ENCODE results near the gene LITAFD.

Gene LITAFD

DNA sequence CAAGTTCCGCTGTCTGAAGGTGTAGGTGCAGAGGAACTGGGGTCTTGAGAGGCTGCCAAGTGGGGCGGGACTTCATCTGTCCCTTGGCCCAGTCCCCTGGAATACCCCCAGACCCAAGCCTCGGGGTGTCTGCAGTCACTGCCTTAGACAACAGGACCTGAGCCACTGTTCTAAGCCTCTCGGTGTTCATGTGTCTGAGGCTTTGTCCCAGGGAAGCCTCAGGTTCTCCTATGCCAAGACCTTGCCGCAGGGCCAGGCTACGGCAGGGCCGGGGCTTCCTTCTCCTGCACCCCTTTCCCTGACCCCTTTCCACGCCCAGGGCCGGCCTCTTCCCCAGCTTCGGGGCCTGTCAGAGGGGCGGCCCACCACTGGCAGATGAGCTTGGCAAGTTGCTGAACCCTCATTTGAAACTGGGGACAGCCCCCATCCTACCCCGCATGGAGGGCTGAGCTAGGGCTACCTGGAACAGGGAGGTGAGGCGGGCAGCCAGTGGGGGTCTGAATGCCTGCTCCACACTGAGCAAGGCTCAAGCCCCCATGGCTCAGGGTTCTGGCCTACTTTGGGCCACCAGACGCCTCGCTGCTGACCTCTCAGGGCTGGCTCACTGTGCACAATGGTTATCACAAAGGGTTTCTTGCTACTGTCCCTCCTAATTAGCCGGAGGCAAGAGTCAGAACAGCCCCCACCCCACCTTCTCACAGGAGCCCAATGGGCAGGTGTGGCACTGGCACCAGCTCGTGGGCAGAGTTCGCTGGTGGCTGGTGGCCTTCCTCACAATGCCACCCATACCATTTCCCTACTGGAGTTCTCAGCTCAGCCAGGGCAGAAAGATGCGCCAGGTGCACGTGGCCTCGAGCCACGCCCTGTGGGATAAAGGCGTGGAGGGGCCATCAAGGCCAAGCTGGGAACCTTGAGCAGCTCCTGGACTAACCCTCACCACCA lies 7.1 kb downstream of the LITAFD start:
- Mint-ChIP-seq H3K27ac (no peak overlapping the region), H3K36me3 (peaks cover 33% of the 10 kb centered on the region), H3K27me3 (peaks cover 21% of the 10 kb centered on the region), H3K4me3 (no peak overlapping the region), H3K9me3 (no peaks in the 10 kb centered on the region), H3K4me1 (peaks cover 6% of the 10 kb centered on the region)
- no peak for DNase-seq
- CTCF ChIA-PET: interaction anchor here (1.5 to 2.0 kb wide), 2 partner anchors 9 to 47 kb away, joined by 4 to 6 read pairs; no protein-coding TSS in a partner anchor

- CTCF ChIA-PET: interaction anchor here (1.5 to 2.0 kb wide), 2 partner anchors 10 to 46 kb away, joined by 4 to 6 read pairs; no protein-coding TSS in a partner anchor
- no peaks in the 10 kb centered on the region for H3K9me3 Mint-ChIP-seq
- no peak overlapping the region for H3K4me3 Mint-ChIP-seq
- peaks cover 41% of the 10 kb centered on the region for H3K36me3 Mint-ChIP-seq
- DNase-seq: no peak
- H3K27ac Mint-ChIP-seq: no peak overlapping the region
- H3K4me1 Mint-ChIP-seq: peaks cover 6% of the 10 kb centered on the region
- peaks cover 15% of the 10 kb centered on the region for H3K27me3 Mint-ChIP-seq
Measured at GRCh38 chr16:8889893-8890548, 7.9 kb downstream of the LITAFD start.

GRCh38 chr16:8890549-8890921 lies 8.4 kb downstream of the LITAFD start:
- peaks cover 10% of the 10 kb centered on the region for H3K27me3 Mint-ChIP-seq
- H3K27ac Mint-ChIP-seq: no peak overlapping the region
- no peak overlapping the region for H3K4me3 Mint-ChIP-seq
- no peak for DNase-seq
- H3K9me3 Mint-ChIP-seq: no peaks in the 10 kb centered on the region
- CTCF ChIA-PET: interaction anchor here (1.5 kb wide), 1 partner anchor 46 kb away, joined by 4 read pairs; no protein-coding TSS in a partner anchor
- H3K4me1 Mint-ChIP-seq: peaks cover 6% of the 10 kb centered on the region
- H3K36me3 Mint-ChIP-seq: peaks cover 46% of the 10 kb centered on the region

DNA sequence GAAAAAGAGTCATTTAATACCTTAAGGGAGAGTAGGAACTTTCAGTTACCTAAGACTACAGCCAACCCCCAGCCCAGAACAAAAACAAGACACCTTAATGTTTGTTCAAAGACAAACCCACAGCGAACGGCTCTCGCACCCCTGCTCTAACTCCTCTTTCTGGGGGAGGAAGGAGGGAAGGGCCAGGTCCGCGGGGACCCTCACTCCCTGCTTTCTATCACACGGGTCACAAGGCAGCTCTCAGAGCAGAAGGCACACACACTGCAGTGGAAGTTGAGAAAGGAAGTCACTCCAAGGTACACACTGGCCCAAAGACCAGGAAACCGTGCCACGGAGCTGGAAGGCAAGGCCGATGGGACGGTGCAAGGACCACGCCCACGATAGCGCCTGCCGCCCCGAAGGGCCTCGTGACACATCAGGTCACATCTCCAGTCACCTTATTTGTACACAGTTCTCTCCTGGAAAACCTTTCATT lies 10.0 kb downstream of the LITAFD start:
- DNase-seq: peak; percentile 14
- no peak overlapping the region for H3K4me3 Mint-ChIP-seq
- peaks cover 53% of the 10 kb centered on the region for H3K36me3 Mint-ChIP-seq
- no peak overlapping the region for H3K27ac Mint-ChIP-seq
- H3K9me3 Mint-ChIP-seq: no peaks in the 10 kb centered on the region
- H3K27me3 Mint-ChIP-seq: no peaks in the 10 kb centered on the region
- H3K4me1 Mint-ChIP-seq: peaks cover 2% of the 10 kb centered on the region
- CTCF ChIA-PET: interaction anchor here (1.0 kb wide), 1 partner anchor 44 kb away, joined by 3 read pairs; no protein-coding TSS in a partner anchor

DNA sequence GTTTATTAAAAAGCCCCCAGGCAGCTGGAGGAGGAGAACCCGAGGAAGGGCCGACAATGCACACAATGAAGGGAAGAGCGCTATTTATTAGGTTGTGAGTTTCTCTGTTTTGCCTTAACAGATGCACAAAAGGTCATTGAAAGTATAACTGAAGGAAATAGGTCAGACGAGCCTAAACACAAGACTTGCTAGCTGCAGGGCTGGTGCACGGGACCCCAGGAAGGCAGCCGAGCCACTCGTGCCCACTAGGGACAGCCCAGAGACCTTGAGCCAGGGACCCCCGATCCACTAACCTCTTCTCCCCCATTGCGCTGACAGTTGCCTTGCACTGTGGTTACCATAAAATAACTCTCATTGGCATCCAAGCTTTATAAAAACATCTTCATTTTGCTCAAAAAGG lies 11.3 kb downstream of the LITAFD start:
- no peaks in the 10 kb centered on the region for H3K9me3 Mint-ChIP-seq
- H3K36me3 Mint-ChIP-seq: peaks cover 61% of the 10 kb centered on the region
- H3K4me3 Mint-ChIP-seq: no peak overlapping the region
- CTCF ChIA-PET: no interaction called here
- H3K4me1 Mint-ChIP-seq: peaks cover 2% of the 10 kb centered on the region
- peak overlapping the region; percentile 65 for H3K27ac Mint-ChIP-seq
- H3K27me3 Mint-ChIP-seq: no peaks in the 10 kb centered on the region
- DNase-seq: no peak

GRCh38 chr16:8893976-8894690 lies 12.0 kb downstream of the LITAFD start:
- Mint-ChIP-seq H3K27ac (no peak overlapping the region), H3K36me3 (peaks cover 65% of the 10 kb centered on the region), H3K4me1 (peaks cover 2% of the 10 kb centered on the region), H3K9me3 (no peaks in the 10 kb centered on the region), H3K4me3 (no peak overlapping the region), H3K27me3 (no peaks in the 10 kb centered on the region)
- CTCF ChIA-PET: interaction anchor here (1.1 kb wide), 1 partner anchor 327 kb away, joined by 3 read pairs; no protein-coding TSS in a partner anchor
- DNase-seq: no peak

- Mint-ChIP-seq H3K27me3 (no peaks in the 10 kb centered on the region), H3K36me3 (peaks cover 71% of the 10 kb centered on the region), H3K4me1 (peaks cover 2% of the 10 kb centered on the region), H3K9me3 (no peaks in the 10 kb centered on the region), H3K4me3 (no peak overlapping the region), H3K27ac (no peak overlapping the region)
- CTCF ChIA-PET: interaction anchor here (0.7 to 1.1 kb wide), 2 partner anchors 15 to 328 kb away, joined by 3 read pairs; no protein-coding TSS in a partner anchor
- no peak for DNase-seq
Measured at GRCh38 chr16:8894736-8895334, 12.7 kb downstream of the LITAFD start.

GRCh38 chr16:8898660-8899318 lies 16.6 kb downstream of the LITAFD start:
- Mint-ChIP-seq H3K4me1 (no peaks in the 10 kb centered on the region), H3K27me3 (no peaks in the 10 kb centered on the region), H3K27ac (no peak overlapping the region), H3K36me3 (peaks cover 79% of the 10 kb centered on the region), H3K4me3 (no peak overlapping the region), H3K9me3 (no peaks in the 10 kb centered on the region)
- CTCF ChIA-PET: interaction anchor here (2.2 to 3.2 kb wide), 2 partner anchors 37 to 110 kb away, joined by 9 to 13 read pairs; no protein-coding TSS in a partner anchor
- no peak for DNase-seq

- Mint-ChIP-seq H3K36me3 (peaks cover 76% of the 10 kb centered on the region), H3K27ac (no peak overlapping the region), H3K27me3 (no peaks in the 10 kb centered on the region), H3K4me1 (no peaks in the 10 kb centered on the region), H3K9me3 (no peaks in the 10 kb centered on the region), H3K4me3 (no peak overlapping the region)
- DNase-seq: no peak
- CTCF ChIA-PET: interaction anchor here (2.3 to 3.2 kb wide), 2 partner anchors 109 kb away, joined by 11 to 13 read pairs; no protein-coding TSS in a partner anchor
Measured at GRCh38 chr16:8899709-8900317, 17.7 kb downstream of the LITAFD start.

GRCh38 chr16:8900343-8900742 lies 18.2 kb downstream of the LITAFD start:
- Mint-ChIP-seq H3K4me3 (no peak overlapping the region), H3K27me3 (no peaks in the 10 kb centered on the region), H3K27ac (peak overlapping the region; percentile 58), H3K36me3 (peaks cover 76% of the 10 kb centered on the region), H3K4me1 (no peaks in the 10 kb centered on the region), H3K9me3 (no peaks in the 10 kb centered on the region)
- CTCF ChIA-PET: interaction anchor here (0.7 to 2.3 kb wide), 5 partner anchors 20 to 109 kb away, joined by 3 to 11 read pairs (median 5); no protein-coding TSS in a partner anchor
- no peak for DNase-seq

- Mint-ChIP-seq H3K36me3 (peaks cover 81% of the 10 kb centered on the region), H3K9me3 (no peaks in the 10 kb centered on the region), H3K4me3 (no peak overlapping the region), H3K27ac (no peak overlapping the region), H3K27me3 (no peaks in the 10 kb centered on the region), H3K4me1 (no peaks in the 10 kb centered on the region)
- CTCF ChIA-PET: interaction anchor here (1.0 to 2.3 kb wide), 4 partner anchors 21 to 108 kb away, joined by 3 to 11 read pairs (median 7); no protein-coding TSS in a partner anchor
- no peak for DNase-seq
Measured at GRCh38 chr16:8901320-8901861, 19.2 kb downstream of the LITAFD start.

- no peak overlapping the region for H3K27ac Mint-ChIP-seq
- peaks cover 78% of the 10 kb centered on the region for H3K36me3 Mint-ChIP-seq
- no peaks in the 10 kb centered on the region for H3K27me3 Mint-ChIP-seq
- H3K9me3 Mint-ChIP-seq: no peaks in the 10 kb centered on the region
- no peak overlapping the region for H3K4me3 Mint-ChIP-seq
- peaks cover 2% of the 10 kb centered on the region for H3K4me1 Mint-ChIP-seq
- CTCF ChIA-PET: interaction anchor here (1.4 to 1.5 kb wide), 2 partner anchors 14 to 106 kb away, joined by 4 read pairs; no protein-coding TSS in a partner anchor
- DNase-seq: no peak
Measured at GRCh38 chr16:8903004-8903403, 20.9 kb downstream of the LITAFD start.
